GM18520 (cell line): ENCODE results near the gene ZFR2.
"Not testable (repeated sequence)": the region's sequence is repeated elsewhere in the genome, so short reads cannot be mapped to it uniquely, and the experiment has no call there.

Experiments
- ATAC-seq: cut with Tn5 transposase; IDR thresholded peaks from one replicate; pipeline ENCODE4 v1.9.1; 2021; ENCODE audit not compliant: unreplicated experiment

Gene ZFR2

DNA sequence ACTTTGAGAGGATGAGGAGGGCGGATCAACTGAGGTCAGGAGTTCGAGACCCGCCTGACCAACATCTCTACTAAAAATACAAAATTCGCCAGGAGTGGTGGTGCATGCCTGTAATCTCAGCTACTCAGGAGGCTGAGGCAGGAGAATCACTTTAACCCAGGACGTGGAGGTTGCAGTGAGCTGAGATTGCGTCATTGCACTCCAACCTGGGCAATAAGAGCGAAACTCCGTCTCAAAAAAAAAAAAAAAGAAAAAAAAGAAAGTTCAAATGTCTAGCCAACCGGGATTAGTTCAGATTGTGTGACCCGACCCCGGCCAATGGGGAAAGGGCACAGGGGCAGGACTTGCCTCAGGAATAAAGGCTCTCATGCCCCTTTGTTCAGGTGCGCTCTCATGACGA is 5.9 kb upstream of the ZFR2 start:
- ATAC-seq: not testable (repeated sequence)

DNA sequence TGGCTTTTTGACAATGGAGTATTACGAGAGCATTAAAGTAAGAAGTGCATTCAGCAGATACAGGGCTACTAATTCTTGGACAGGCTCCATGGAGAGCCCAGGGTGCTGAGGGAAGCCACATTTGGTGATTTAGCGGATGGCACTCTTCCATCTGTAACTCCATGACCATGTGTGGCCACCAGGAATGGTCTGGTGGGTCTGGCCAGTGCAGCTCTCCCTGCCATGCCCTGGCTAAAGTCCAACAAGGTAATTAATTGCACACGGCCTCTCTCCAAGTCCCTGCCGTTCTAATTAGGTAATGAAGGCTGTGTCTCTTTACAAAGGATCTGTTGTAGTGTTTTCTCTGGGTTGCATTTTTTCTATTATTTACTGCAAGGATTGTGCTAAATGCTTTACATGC is 4.3 kb upstream of the ZFR2 start:
- no peak for ATAC-seq

DNA sequence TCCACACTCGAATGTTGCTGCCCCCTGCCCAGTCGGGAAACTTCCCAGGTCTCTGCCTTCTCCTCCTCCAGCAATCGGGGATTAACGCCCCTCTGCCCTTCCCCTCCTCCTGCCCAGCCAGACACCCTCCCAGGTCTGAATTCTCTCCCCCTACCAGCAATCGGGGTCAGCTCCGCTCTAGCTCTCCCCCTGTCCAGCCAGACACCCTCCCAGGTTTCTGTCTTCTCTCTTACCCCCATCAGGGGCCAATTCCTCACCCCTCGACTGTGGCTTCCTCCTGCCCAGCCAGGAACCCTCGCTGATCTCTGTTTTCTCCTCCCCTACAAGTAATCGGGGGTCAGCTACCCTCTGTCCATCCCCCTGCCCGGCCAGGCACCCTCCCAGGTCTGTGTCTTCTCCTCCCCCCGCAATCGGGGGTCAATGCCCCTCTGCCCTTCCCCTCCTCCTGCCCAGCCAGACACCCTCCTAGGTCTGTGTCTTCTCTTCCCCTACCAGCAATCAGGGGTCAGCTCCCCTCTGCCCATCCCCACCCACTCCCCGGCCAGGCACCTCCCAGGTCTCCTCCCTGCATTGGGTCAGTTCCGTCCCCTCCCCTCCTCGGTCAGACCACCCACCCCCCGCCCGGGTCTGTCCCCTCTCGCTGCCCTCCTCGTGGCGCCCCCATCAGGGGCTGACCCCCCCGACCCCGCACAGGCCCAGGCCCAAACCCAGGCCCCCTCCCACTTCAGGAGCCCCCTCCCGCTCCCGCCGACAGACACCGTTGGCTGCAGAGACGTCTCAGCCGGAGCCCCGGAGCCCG is 668 bp downstream of the ZFR2 start:
- ATAC-seq: no peak

DNA sequence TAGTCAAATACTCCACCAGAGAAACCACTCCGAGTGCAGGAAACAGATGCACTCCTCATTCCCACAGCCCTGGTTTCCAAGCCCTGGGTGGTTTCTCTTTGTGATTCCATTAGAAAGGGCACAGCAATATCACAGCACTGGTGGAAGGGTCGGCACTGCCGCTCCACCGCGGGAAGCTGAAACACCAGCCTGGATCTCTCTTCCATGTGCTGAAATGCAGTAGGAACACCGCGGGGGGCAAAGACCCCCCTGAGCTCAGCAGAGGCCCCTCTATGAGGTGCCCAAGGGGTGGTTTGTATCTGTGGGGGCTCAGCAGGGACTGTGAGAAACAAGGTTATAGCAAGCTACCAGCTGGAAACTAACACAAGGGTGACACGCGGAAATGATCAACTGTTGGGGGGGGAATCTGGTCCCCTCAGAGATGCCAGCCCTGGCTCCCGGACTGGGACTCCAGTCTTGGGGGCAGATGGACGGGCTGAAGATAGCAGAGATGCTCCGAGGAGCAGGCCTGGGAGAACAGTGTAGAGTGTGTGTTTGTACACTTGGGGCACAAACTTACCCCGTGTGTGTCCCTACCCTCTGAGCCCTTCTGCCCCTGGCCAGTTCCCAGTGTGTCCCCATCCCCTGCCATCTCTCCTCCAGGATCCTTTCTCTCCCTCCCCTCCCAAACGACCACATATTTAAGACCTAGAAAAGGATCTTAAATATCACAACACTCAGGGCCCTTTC is 1.8 kb downstream of the ZFR2 start:
- no peak for ATAC-seq

DNA sequence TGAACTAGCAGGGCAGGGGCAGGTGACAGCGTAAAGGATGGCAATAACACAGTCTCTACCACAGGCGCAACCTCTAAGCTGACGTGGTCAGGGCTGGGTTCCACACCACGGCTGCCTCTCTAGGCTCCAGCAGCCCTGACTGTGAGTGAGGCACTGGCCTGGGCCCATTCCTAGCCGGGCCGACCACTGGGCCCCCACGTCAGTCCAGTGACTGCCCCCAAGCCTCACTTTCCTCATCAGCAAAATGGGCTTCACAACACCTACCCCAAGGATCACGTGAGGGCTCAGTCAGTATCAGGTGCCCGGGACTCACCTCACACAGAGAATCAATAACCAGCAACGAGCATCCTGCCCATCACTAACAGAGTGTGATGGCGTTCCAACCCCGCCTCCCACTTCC is 5.2 kb downstream of the ZFR2 start:
- no peak for ATAC-seq

DNA sequence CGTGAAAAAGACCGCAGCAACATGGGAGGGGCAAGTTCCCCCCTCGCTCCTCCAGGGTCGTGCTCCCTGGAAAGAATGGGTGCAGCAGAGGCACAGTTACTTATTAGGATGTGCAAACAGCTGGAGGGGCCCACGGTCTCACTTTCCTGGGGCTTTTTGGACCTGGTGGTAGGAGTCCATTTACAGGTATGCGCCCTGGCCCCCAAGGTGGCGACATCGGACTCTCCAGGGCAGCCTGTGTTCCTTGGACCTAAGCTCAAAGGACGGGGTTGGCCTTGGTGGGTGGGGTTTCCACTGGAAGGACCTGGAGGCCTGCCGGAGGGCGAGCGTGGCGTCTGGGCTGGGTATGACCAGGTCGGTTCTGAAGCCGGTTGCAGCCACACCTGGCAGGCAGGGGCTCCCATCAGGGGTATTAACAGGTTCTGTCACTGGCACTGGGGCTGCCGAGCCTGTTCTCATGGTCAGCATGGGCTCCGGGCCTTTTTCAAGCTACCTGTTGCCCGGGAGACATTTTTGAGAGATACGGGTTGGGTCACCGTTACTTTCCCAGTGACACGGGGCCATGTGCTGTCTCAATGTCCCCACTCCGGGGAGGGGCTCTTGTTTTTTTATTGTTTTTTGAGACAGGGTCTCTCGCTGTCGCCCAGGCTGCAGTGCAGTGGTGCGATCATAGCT is 5.9 kb downstream of the ZFR2 start:
- ATAC-seq: no peak

DNA sequence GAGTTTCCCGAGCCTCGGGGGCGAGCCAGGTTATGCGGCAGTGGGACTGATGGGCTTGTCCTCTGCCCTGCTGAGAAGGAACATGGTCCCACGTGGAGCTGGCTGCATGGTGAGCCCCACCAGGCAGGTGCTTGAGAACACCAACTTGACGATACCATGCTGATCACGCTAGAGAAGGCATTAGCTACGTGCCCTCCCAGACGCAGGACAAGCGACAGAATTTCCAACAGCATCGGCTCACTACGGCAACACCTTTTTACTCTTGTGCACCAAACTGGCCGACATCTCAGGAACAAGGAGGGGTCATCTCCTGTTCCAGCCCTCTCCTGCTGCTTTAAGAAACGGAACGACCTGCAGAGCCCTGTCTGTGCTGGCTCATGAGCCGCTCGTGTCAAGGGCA is 8.3 kb downstream of the ZFR2 start:
- no peak for ATAC-seq

DNA sequence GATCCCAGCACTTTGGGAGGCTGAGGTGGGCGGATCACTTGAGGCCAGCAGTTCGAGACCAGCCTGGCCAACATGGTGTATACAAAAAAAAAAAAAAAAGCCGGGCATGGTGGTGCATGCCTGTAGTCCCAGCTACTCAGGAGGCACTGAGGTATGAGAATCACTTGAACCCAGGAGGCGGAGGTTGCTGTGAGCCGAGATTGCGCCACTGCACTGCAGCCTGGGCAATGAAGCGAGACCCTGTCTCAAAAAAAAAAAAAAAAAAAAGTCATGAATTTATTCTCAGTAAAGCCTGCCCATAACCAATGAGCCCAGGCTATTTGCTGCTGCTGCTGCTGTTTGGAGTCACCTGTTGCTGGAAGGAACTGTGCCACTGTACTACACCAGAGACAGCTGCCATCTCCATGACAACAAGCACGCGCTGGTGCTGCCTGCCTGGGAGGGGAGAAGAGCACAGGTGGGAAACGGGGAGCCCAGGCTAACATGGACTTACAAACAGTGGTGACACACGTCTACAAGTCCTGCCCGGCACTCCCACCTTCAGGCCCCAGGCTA is 11.3 kb downstream of the ZFR2 start:
- ATAC-seq: no peak

DNA sequence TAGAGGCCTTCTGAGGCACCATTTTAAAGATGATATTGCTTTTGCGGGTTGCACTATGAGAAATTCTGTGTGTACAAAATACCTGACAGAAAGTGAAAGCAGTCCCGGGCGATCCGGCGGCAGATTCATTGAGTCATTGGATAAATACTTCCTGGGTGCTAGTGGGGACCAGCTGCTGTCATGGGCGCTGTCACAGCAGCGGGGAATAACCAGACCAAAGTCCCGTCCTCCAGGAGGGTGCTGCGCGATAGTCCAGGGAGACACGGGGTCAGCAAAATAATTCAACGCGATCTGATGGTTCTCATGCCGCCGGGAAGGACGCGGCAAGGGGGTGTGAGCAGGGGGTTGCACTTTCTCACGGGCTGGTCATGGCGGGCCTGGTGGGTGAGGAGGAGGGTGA is 13.5 kb downstream of the ZFR2 start:
- ATAC-seq: no peak

DNA sequence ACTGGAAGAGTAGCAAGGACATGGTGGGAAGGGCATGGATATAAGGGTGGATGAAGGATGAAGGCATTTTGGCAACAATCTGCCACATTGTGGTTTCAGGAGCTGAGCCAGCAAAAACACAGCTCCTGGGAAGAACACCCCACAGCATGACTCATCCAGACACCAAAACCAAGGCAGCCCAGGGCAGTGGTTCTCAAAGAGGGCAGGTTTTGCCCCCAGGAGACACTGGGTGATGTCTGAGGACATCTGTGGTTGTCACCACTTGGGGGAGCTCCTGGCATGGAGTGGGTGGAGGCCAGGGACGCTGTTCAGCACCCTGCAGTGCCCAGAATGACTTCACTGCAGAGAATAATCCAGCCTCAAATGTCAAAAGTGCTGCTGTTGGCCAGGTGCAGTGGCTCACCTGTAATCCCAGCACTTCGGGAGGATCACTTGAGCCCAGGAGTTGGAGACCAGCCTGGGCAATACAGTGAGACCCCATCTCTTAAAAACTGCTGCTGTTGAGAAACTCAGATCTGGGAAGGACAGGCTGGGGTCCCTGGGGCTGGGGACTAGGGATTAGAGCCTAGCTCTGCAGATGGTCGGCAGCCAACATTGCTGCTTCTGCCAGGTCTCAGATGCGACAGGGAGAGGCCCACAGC is 16.1 kb downstream of the ZFR2 start:
- no peak for ATAC-seq

DNA sequence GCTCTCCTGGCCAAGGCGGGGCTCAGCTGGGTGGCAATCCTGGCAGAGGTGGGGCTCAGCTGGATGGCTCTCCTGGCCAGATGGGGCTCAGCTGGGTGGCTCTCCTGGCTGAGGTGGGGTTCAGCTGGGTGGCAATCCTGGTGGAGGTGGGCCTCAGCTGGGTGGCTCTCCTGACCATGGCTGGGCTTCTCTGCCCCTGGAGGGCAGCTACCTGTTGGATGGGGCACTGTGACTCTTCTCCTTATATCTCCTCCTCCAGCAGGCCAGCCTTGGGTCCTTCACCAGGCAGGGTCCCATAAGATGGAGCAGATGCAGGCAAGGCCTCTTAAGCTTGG is 16.7 kb downstream of the ZFR2 start:
- no peak for ATAC-seq

DNA sequence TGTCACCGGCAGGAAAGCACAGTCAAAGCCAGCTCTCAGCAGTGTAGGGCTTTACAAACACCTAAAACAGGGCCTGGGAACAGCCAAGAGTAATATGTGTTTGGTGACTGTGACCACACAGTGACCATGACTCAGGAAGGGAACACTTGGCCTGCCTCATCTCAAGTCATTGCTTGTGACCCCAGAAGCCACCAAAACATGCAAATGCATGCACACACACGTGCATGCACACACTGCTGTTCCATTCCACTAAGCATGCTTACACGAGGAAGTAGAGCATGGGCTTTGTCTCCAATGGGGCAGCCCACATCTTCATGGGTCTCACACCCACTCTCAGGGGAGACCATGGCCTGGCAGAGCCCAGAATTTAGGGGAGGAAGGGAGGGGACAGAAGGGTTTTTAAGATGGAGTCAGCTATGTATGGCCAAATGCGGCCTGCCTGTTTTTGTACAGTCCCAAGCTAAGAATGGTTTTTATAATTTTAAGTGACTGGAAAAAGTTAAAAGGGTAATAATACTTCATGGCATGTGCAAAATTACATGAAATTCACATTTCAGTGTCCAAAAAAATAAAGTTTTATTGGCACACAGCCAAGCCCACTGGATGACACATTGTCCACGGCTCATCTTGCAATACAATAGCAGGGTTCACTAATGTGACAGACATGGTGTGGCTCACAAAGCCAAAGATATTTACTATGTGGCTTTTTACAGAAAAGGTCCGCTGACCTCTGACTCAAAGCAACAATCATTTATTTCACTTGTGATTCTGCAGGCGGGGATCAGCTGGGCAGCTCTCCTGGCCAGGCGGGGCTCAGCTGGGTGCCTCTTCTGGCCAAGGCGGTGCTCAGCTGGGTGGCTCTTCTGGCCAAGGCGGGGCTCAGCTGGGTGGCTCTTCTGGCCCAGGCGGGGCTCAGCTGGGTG is 17.3 kb downstream of the ZFR2 start:
- no peak for ATAC-seq

DNA sequence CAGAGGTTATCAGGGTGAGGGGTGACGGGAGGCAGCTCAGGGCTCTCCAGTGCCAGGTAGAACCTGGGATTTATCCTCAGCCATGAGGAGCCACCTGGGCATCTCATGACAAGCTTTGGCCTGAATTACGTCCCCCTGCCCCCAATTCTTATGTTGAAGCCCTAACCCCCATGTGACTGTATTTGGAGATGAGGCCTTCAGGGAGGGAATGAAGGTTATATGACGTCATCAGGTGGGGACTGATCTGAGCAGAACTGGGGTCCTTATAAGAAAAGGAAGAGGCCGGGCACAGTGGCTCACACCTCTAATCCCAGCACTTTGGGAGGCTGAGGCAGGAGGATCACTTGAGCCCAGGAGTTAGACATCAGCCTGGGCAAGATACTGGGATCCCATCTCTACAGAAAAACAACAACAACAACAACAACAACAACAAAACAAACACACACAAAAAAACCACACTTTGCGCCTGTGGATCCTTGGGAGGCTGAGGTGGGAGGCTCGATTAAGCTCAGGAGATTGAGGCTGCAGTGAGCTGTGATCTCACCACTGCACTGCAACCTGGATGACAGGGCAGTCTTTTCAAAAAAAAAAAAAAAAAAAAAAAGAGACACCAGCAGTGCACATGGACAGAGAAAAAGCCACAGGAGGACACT is 18.4 kb downstream of the ZFR2 start:
- ATAC-seq: no peak

DNA sequence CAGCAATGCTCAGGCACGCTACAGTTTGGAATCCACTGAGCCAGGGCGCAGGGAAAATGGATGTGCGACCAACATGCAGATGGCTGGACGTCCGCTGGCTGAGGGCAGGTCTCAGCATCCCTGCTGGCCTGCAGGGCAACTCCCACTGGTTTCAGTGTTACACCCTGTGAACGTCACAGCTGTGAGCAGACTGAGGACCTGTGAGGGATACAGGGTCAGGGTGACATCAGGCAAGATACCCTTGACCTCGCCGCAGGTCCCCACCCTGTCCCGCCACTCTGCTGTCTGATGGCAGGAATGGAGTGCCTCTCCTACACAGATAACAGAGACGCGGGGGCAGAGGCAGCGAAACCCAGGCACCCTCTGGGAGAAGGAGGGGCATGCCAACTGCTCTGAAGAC is 19.1 kb downstream of the ZFR2 start:
- ATAC-seq: no peak

DNA sequence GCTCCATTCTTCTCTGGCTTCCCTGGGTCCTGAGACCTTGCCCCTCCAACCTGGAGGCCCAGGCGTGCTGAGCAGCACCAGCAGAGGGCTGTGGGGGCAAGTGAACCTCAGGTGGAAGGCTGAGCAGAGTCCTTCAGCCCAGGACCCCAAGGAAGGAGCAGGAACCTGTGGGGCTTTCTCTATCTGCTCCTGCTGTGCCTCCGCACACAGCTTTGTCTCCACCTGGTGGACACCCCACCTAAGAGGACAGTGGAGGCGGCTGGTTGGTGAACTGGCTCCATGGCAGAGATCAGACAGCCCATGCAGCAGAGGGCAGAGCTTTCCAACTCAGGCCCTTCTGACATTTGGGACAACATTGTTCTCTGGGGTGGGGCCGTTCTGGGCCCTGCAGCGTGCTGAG is 19.7 kb downstream of the ZFR2 start:
- ATAC-seq: no peak

DNA sequence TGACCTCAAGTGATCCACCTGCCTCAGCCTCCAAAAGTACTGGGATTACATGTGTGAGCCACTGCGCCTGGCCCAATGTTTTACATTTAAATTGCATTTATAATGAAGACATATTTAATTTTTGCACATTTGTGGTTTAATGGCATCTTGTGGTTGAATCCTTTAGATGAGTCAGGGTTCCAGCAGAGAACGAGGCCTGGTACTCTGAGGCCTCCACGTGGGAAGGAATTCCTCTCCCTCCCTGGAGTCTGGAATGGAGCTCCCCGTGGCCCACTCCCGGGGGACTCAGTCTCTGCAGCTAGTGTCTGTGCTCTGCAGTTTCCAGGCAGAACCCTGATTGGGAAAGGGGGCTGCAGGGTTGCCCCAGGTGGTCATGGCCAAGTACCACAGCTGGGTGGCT is 24.2 kb downstream of the ZFR2 start:
- ATAC-seq: no peak

DNA sequence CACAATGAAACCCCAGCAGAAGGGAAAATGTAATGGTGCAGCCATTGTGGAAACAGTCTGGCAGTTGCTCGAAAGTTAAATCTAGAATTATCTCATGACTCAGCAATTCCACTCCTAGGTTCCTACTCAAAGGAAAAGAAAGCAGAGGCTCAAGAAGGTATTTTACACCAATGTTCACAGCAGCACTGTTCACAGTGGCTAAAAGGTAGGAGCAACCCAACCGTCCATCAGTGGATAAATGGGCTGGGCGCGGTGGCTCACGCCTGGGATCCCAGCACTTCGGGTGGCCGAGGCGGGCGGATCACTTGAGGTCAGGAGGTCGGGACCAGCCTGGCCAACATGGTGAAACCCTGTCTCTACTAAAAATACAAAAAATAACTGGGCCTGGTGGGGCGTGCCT is 25.9 kb downstream of the ZFR2 start:
- no peak for ATAC-seq

DNA sequence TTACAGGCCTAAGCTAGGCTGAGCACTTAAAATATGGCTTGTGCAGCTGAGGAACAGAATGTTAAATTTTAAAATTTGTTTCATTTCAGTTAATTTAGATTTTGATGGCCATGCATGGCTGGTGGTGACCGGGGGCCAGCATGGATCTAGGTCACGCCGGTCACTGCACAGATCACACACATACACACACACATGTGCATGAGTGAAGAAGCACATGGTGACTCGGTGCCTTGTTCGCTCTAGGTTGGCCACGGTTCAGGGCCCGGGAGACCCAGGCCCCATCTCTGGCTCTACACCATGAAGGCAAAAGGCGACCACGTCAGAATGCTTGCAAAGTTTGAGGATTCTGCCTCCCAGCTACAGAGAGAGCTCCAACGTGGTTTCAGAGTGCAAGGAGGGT is 28.0 kb downstream of the ZFR2 start:
- ATAC-seq: no peak

DNA sequence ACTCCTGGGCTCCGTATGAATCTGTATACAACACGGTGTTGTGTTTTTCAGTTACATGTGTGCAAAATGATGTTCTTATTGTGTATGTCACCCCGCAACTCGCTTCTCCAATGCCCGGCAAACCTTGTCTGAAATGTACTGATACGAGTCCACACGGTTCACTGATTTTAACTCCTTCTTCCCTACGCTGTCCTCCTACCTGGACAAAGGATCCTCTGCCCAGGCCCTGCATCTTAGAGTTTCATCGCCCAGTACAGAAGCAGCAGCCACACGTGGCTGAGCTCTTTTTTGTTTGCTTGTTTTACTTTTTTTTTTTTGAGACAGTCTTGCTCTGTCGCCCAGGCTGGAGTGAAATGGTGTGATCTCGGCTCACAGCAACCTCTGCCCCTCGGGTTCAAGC is 28.9 kb downstream of the ZFR2 start:
- no peak for ATAC-seq

DNA sequence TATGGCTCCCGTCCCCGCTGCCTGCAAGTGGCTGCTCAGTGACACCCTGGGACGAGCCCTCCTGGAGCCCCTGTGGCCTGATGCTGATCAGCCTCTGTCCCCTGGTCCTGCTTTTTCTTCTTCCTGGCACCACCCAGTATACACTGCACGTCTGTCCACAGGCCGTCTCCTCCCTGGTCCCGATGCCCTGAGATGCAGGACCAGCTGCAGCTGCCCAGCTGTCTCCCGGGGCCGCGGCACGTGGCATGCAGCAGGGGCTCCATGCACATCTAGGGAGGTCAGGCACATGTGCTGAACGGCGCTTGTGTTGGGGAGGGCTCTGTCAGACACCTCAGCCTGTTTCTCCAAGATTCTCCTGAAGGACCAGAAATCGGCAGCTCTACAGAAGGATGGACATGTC is 30.2 kb downstream of the ZFR2 start:
- no peak for ATAC-seq
